GM23338 (cell line): ENCODE data around the gene CPT1A.

ENCODE experiments used
- CREB1 ChIP-seq: fragments of 250-450 bp; sonication (Bioruptor Pico); IDR thresholded peaks from 2 replicates; pipeline ENCODE4 v1.5.0; 2020; ENCODE audit warnings: low read depth, mild to moderate bottlenecking, moderate library complexity
- CTCF ChIP-seq, 2 experiments: fragments of 200-600 bp in 1 of 2; sonication (generic) in 1 of 2; conservative IDR thresholded peaks; 2 replicates each; pipeline versions ENCODE4 v1.5.1 to v1.6.1; 2016 to 2017; ENCODE audit warnings: antibody characterized with exemption in 2 of 2, low read depth in 2 of 2, mild to moderate bottlenecking in 2 of 2, moderate library complexity in 1 of 2
- ETS1 ChIP-seq: IDR thresholded peaks from 2 replicates; pipeline ENCODE4 v1.6.1; 2016; ENCODE audit warnings: antibody characterized with exemption
- EZH2 ChIP-seq: fragments of 200-600 bp; sonication (generic); IDR thresholded peaks from one replicate; pipeline ENCODE4 v1.8.0; 2017; ENCODE audit warnings: antibody characterized with exemption, mild to moderate bottlenecking, low read depth; ENCODE audit not compliant: unreplicated experiment
- EZH2phosphoT487 ChIP-seq: fragments of 200-600 bp; sonication (generic); IDR thresholded peaks from one replicate; pipeline ENCODE4 v1.8.1; 2018; ENCODE audit warnings: antibody characterized with exemption; ENCODE audit not compliant: unreplicated experiment
- JUNB ChIP-seq: IDR thresholded peaks from one replicate; pipeline ENCODE4 v1.6.1; 2016; ENCODE audit warnings: antibody characterized with exemption; ENCODE audit not compliant: unreplicated experiment
- NANOG ChIP-seq: IDR thresholded peaks from 2 replicates; pipeline ENCODE4 v1.6.1; 2016; ENCODE audit warnings: antibody characterized with exemption, borderline replicate concordance
- POLR2AphosphoS5 ChIP-seq: IDR thresholded peaks from 2 replicates; pipeline ENCODE4 v1.6.1; 2016; ENCODE audit warnings: antibody characterized with exemption, low read depth
- REST ChIP-seq: IDR thresholded peaks from one replicate; pipeline ENCODE4 v1.6.1; 2018; ENCODE audit warnings: antibody characterized with exemption; ENCODE audit not compliant: unreplicated experiment
- STAT1 ChIP-seq: IDR thresholded peaks from one replicate; pipeline ENCODE4 v1.6.1; 2016; ENCODE audit warnings: antibody characterized with exemption; ENCODE audit not compliant: unreplicated experiment
- ZNF114 ChIP-seq: fragments of 250-450 bp; sonication (Bioruptor Pico); IDR thresholded peaks from 2 replicates; pipeline ENCODE4 v1.5.0; 2020; ENCODE audit warnings: mild to moderate bottlenecking, moderate library complexity
- ZNF331 ChIP-seq: fragments of 250-450 bp; sonication (Bioruptor Pico); IDR thresholded peaks from 2 replicates; pipeline ENCODE4 v1.5.0; 2020; ENCODE audit warnings: low read depth, mild to moderate bottlenecking, moderate library complexity

GRCh38 chr11:68881320-68881719 lies 39.6 kb upstream of the CPT1A start:
- TF ChIP-seq CTCF (conservative IDR thresholded peaks at IDR 0.05; ENCODE audit: low read depth in 2 of 2) = no peak
- TF ChIP-seq POLR2AphosphoS5 = no peak
- TF ChIP-seq REST = no peak
- TF ChIP-seq EZH2phosphoT487 = no peak
- no peak for TF ChIP-seq EZH2
- TF ChIP-seq CREB1 = no peak
- no peak for TF ChIP-seq JUNB
- no peak for TF ChIP-seq ETS1
- TF ChIP-seq ZNF114 (CRISPR knock-in tag) = no peak
- TF ChIP-seq NANOG = no peak
- no peak for TF ChIP-seq STAT1
- TF ChIP-seq ZNF331 (CRISPR knock-in tag) = no peak
